CD4-positive, alpha-beta memory T cell (primary cell): ENCODE results near the gene SLC38A9. TPM values are rescaled to one million over a fixed set of nuclear protein-coding genes. Genes with fewer than 3 reads are reported as not detected.

Experiments used
- polyA plus RNA-seq, 2 donors: library from polyadenylated mRNA; unstranded; fragments of 300-500 nt; fragmentation: Illumina TruSeq; gene quantifications; one replicate each; pipeline ENCODE4 v1.2.3, GENCODE V29; 2021
- total RNA-seq, 2 experiments: library from RNA; stranded (reverse); gene quantifications; one replicate each; pipeline ENCODE4 v1.2.3, GENCODE V29; 2021

The SLC38A9 gene
- total and polyA plus RNA-seq, 4 experiments from 2014 or later, result 7.0 to 28.2 (median 22.0) TPM

Other genes starting within 250 kb of the SLC38A9 start
- gene PLPP1, start 177.4 kb downstream of the SLC38A9 start, total RNA-seq, result 1 to 10 TPM; 6.1 to 6.8 TPM
- 10 to 100 TPM; 10.3 to 12.4 TPM for gene PLPP1, start 177.4 kb downstream of the SLC38A9 start, polyA plus RNA-seq
- gene DDX4, start 25.7 kb upstream of the SLC38A9 start, total RNA-seq, result not detected
- not detected for gene DDX4, start 25.7 kb upstream of the SLC38A9 start, polyA plus RNA-seq
- gene IL31RA, start 139.0 kb upstream of the SLC38A9 start, total RNA-seq, result not detected
- not detected for gene IL31RA, start 139.0 kb upstream of the SLC38A9 start, polyA plus RNA-seq